Nephron progenitor cell (in vitro differentiated cells): ENCODE data around the gene ELOB.

Experiments used
- DNase-seq: peaks from one replicate; pipeline ENCODE4 v3.0.0; 2021
- H3K27ac Mint-ChIP-seq: 2 replicates; pipeline ENCODE4 v1.8.0; 2021; ENCODE audit warnings: mild to moderate bottlenecking, moderate library complexity, mixed read lengths
- H3K27me3 Mint-ChIP-seq: 2 replicates; pipeline ENCODE4 v1.8.0; 2021; ENCODE audit warnings: mild to moderate bottlenecking, low read depth, mixed read lengths; ENCODE audit not compliant: poor library complexity
- H3K36me3 Mint-ChIP-seq: 2 replicates; pipeline ENCODE4 v1.8.0; 2021; ENCODE audit warnings: low read depth, mixed read lengths
- H3K4me1 Mint-ChIP-seq: 2 replicates; pipeline ENCODE4 v1.8.0; 2021; ENCODE audit warnings: mixed read lengths
- H3K4me3 Mint-ChIP-seq: 2 replicates; pipeline ENCODE4 v1.8.0; 2021; ENCODE audit warnings: mild to moderate bottlenecking, moderate library complexity, mixed read lengths
- H3K9me3 Mint-ChIP-seq: 2 replicates; pipeline ENCODE4 v1.8.0; 2021; ENCODE audit warnings: mild to moderate bottlenecking, moderate library complexity, mixed read lengths
- CTCF ChIP-seq: fragments of 200-600 bp; sonication (generic); IDR thresholded peaks from 2 replicates; pipeline ENCODE4 v1.5.0; 2021; ENCODE audit warnings: antibody characterized with exemption

ELOB gene

GRCh38 chr16:2786061-2786825, 9.2 kb upstream of the ELOB start:
- no peak for DNase-seq
- TF ChIP-seq CTCF, result no peak
- no peak overlapping the region for H3K27ac Mint-ChIP-seq
- H3K27me3 Mint-ChIP-seq, result peaks cover 45% of the 10 kb centered on the region
- no peak overlapping the region for H3K4me3 Mint-ChIP-seq
- H3K9me3 Mint-ChIP-seq, result no peaks in the 10 kb centered on the region
- peaks cover 19% of the 10 kb centered on the region for H3K4me1 Mint-ChIP-seq
- no peaks in the 10 kb centered on the region for H3K36me3 Mint-ChIP-seq

GRCh38 chr16:2785101-2785991, 8.3 kb upstream of the ELOB start:
- H3K4me3 Mint-ChIP-seq, result no peak overlapping the region

GRCh38 chr16:2784358-2785100, 7.4 kb upstream of the ELOB start:
- Mint-ChIP-seq H3K9me3 (no peaks in the 10 kb centered on the region), H3K4me1 (peaks cover 25% of the 10 kb centered on the region), H3K4me3 (no peak overlapping the region), H3K36me3 (no peaks in the 10 kb centered on the region), H3K27ac (no peak overlapping the region), H3K27me3 (peaks cover 29% of the 10 kb centered on the region)
- DNase-seq, result no peak
- TF ChIP-seq CTCF, result no peak

More at GRCh38 chr16:2785101-2785991, 8.3 kb upstream of the ELOB start:
- Mint-ChIP-seq H3K4me1 (peaks cover 22% of the 10 kb centered on the region), H3K36me3 (no peaks in the 10 kb centered on the region), H3K27me3 (peaks cover 37% of the 10 kb centered on the region), H3K9me3 (no peaks in the 10 kb centered on the region), H3K27ac (no peak overlapping the region)
- DNase-seq, result no peak
- TF ChIP-seq CTCF, result no peak

GRCh38 chr16:2783581-2784357, 6.7 kb upstream of the ELOB start:
- peaks cover 26% of the 10 kb centered on the region for H3K4me1 Mint-ChIP-seq
- H3K36me3 Mint-ChIP-seq, result no peaks in the 10 kb centered on the region
- no peak for DNase-seq
- H3K9me3 Mint-ChIP-seq, result no peaks in the 10 kb centered on the region
- H3K4me3 Mint-ChIP-seq, result no peak overlapping the region
- H3K27ac Mint-ChIP-seq, result no peak overlapping the region
- peaks cover 21% of the 10 kb centered on the region for H3K27me3 Mint-ChIP-seq
- TF ChIP-seq CTCF, result no peak

- no peak for DNase-seq
- Mint-ChIP-seq H3K4me1 (peaks cover 34% of the 10 kb centered on the region), H3K36me3 (no peaks in the 10 kb centered on the region), H3K4me3 (no peak overlapping the region), H3K27me3 (peaks cover 15% of the 10 kb centered on the region), H3K9me3 (no peaks in the 10 kb centered on the region), H3K27ac (no peak overlapping the region)
- TF ChIP-seq CTCF, result no peak
These were observed 5.7 kb upstream of the ELOB start for GRCh38 chr16:2782583-2783351.
